Loucy (cell line): Measurements from ENCODE around the gene ABCB1.
"Not testable (repeated sequence)": the region's sequence is repeated elsewhere in the genome, so short reads cannot be mapped to it uniquely, and the experiment has no call there.

Source experiments
- H2AFZ ChIP-seq: fragments of 200-600 bp; sonication (generic); 2 replicates; pipeline ENCODE4 v1.6.0; 2016; ENCODE audit warnings: antibody characterized with exemption, mild to moderate bottlenecking, low read length, moderate library complexity
- H3F3A ChIP-seq: fragments of 200-600 bp; 2 replicates; pipeline ENCODE4 v1.6.0; 2016; ENCODE audit warnings: antibody characterized with exemption, low read depth, mild to moderate bottlenecking
- H3K27me3 ChIP-seq: fragments of 200-600 bp; sonication (generic); 2 replicates; pipeline ENCODE4 v1.6.1; 2014; ENCODE audit warnings: low read length, mild to moderate bottlenecking; ENCODE audit not compliant: insufficient read depth, poor library complexity, severe bottlenecking
- H3K36me3 ChIP-seq: fragments of 200-600 bp; sonication (generic); 2 replicates; pipeline ENCODE4 v1.6.1; 2016; ENCODE audit warnings: low read length; ENCODE audit not compliant: insufficient read depth
- H3K4me1 ChIP-seq: fragments of 200-600 bp; sonication (generic); 2 replicates; pipeline ENCODE4 v1.5.1; 2014; ENCODE audit warnings: low read length, mild to moderate bottlenecking; ENCODE audit not compliant: insufficient read depth, poor library complexity, severe bottlenecking
- H3K4me2 ChIP-seq: fragments of 200-600 bp; sonication (generic); 2 replicates; pipeline ENCODE4 v1.6.0; 2014; ENCODE audit warnings: antibody characterized with exemption, low read length, low read depth, mild to moderate bottlenecking; ENCODE audit not compliant: poor library complexity, severe bottlenecking
- H3K4me3 ChIP-seq: fragments of 200-600 bp; sonication (generic); 2 replicates; pipeline ENCODE4 v1.5.1; 2014; ENCODE audit warnings: low read length, mild to moderate bottlenecking, mixed read lengths; ENCODE audit not compliant: poor library complexity, severe bottlenecking
- H3K79me2 ChIP-seq: fragments of 200-600 bp; sonication (generic); 2 replicates; pipeline ENCODE4 v1.6.1; 2014; ENCODE audit warnings: low read length; ENCODE audit not compliant: insufficient read depth
- H3K9ac ChIP-seq: fragments of 200-600 bp; sonication (generic); 2 replicates; pipeline ENCODE4 v1.6.0; 2014; ENCODE audit warnings: mild to moderate bottlenecking, low read depth, low read length, moderate library complexity; ENCODE audit not compliant: poor library complexity, severe bottlenecking
- H3K9me2 ChIP-seq: fragments of 200-600 bp; sonication (generic); replicated peaks from 2 replicates; pipeline ENCODE4 v1.6.1; 2016; ENCODE audit warnings: low read depth, low read length, mixed read lengths
- H3K9me3 ChIP-seq: fragments of 200-600 bp; sonication (generic); 2 replicates; pipeline ENCODE4 v1.6.1; 2014; ENCODE audit warnings: mild to moderate bottlenecking, antibody characterized with exemption, low read length, low read depth; ENCODE audit not compliant: insufficient read depth
- H4K20me1 ChIP-seq: fragments of 200-600 bp; sonication (generic); 2 replicates; pipeline ENCODE4 v1.6.0; 2014; ENCODE audit warnings: antibody characterized with exemption, low read length, mild to moderate bottlenecking; ENCODE audit not compliant: insufficient read depth, poor library complexity, severe bottlenecking
- CTCF ChIP-seq: fragments of 200-600 bp; sonication (generic); conservative IDR thresholded peaks from 2 replicates; pipeline ENCODE4 v1.5.1; 2014; ENCODE audit warnings: mild to moderate bottlenecking, antibody characterized with exemption, low read length
- EZH2phosphoT487 ChIP-seq: fragments of 200-600 bp; IDR thresholded peaks from 2 replicates; pipeline ENCODE4 v1.6.1; 2018; ENCODE audit warnings: antibody characterized with exemption, mild to moderate bottlenecking, moderate library complexity, borderline replicate concordance

The ABCB1 gene

GRCh38 chr7:87580636-87581035 lies 20.0 kb downstream of the ABCB1 start:
- TF ChIP-seq CTCF (no peak), EZH2phosphoT487 (no peak)
- no peaks in the 10 kb centered on the region for H3K36me3 ChIP-seq
- H3K27me3 ChIP-seq, result no peaks in the 10 kb centered on the region
- no peaks in the 10 kb centered on the region for H3F3A ChIP-seq
- H3K4me2 ChIP-seq, result no peak overlapping the region
- no peaks in the 10 kb centered on the region for H3K9me3 ChIP-seq
- H4K20me1 ChIP-seq, result no peaks in the 10 kb centered on the region
- H3K4me1 ChIP-seq, result no peaks in the 10 kb centered on the region
- no peak overlapping the region for H3K9ac ChIP-seq
- no peaks in the 10 kb centered on the region for H3K79me2 ChIP-seq
- H3K4me3 ChIP-seq, result no peak overlapping the region
- H3K9me2 ChIP-seq, result no peaks in the 10 kb centered on the region
- no peak overlapping the region for H2AFZ ChIP-seq

DNA sequence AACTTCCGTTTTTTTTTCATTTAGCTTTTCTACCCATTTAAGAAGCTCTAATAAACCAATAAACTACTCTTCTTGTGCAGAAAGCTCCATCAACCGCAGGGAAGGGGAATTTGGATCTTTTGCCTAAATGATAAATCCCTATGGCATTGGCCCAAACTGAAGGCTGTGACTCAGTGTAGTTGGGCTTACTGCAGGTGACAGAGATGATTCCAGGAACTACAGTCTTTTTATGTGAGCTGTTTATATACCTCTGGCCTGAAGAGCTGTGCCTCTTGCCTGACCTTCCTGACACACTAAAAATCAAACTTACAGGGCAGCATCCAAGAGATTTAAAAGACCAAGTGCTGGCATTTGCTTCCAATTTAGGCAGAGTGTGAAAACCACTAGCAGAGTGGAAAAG lies 25.2 kb downstream of the ABCB1 start:
- no peaks in the 10 kb centered on the region for H3F3A ChIP-seq
- TF ChIP-seq CTCF (no peak), EZH2phosphoT487 (no peak)
- H3K9me2 ChIP-seq, result no peaks in the 10 kb centered on the region
- H3K36me3 ChIP-seq, result no peaks in the 10 kb centered on the region
- no peak overlapping the region for H3K9ac ChIP-seq
- no peaks in the 10 kb centered on the region for H3K4me1 ChIP-seq
- H3K4me3 ChIP-seq, result no peak overlapping the region
- no peak overlapping the region for H2AFZ ChIP-seq
- H3K9me3 ChIP-seq, result no peaks in the 10 kb centered on the region
- no peaks in the 10 kb centered on the region for H4K20me1 ChIP-seq
- H3K79me2 ChIP-seq, result no peaks in the 10 kb centered on the region
- H3K27me3 ChIP-seq, result no peaks in the 10 kb centered on the region
- no peak overlapping the region for H3K4me2 ChIP-seq

DNA sequence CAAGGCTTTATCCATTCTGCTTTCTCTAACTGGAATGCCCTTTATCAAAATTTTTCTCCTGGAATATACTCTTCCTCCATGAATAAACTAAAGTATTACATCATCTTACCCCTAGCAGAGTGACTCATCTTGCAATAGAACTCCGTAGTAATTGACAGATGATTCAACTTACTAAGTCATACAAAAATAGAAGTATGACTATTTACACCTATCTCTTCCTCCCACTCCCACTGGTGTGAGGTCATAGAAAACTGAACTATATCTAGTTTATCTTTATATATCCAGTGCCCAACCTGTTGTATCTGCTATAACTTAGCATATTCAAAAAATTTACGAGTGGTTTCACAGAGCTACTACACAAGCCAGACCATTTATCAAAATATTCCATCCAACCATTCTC lies 26.1 kb downstream of the ABCB1 start:
- Histone ChIP-seq H3K27me3 (no peaks in the 10 kb centered on the region), H3K36me3 (no peaks in the 10 kb centered on the region), H2AFZ (no peak overlapping the region), H3K79me2 (no peaks in the 10 kb centered on the region), H3K4me3 (no peak overlapping the region), H3K9ac (no peak overlapping the region), H4K20me1 (no peaks in the 10 kb centered on the region), H3K4me1 (no peaks in the 10 kb centered on the region), H3F3A (no peaks in the 10 kb centered on the region), H3K9me2 (no peaks in the 10 kb centered on the region), H3K4me2 (no peak overlapping the region), H3K9me3 (no peaks in the 10 kb centered on the region)
- TF ChIP-seq EZH2phosphoT487 (no peak), CTCF (no peak)

GRCh38 chr7:87572513-87572912 lies 28.2 kb downstream of the ABCB1 start:
- H3K79me2 ChIP-seq, H4K20me1 ChIP-seq, H2AFZ ChIP-seq, H3K9me3 ChIP-seq, H3K4me1 ChIP-seq, H3K4me3 ChIP-seq, H3K9me2 ChIP-seq, H3K4me2 ChIP-seq, H3K27me3 ChIP-seq, H3K9ac ChIP-seq, H3K36me3 ChIP-seq, H3F3A ChIP-seq: not testable (repeated sequence)
